Measurements from ENCODE around the gene LRCH1.

LRCH1 gene

DNA sequence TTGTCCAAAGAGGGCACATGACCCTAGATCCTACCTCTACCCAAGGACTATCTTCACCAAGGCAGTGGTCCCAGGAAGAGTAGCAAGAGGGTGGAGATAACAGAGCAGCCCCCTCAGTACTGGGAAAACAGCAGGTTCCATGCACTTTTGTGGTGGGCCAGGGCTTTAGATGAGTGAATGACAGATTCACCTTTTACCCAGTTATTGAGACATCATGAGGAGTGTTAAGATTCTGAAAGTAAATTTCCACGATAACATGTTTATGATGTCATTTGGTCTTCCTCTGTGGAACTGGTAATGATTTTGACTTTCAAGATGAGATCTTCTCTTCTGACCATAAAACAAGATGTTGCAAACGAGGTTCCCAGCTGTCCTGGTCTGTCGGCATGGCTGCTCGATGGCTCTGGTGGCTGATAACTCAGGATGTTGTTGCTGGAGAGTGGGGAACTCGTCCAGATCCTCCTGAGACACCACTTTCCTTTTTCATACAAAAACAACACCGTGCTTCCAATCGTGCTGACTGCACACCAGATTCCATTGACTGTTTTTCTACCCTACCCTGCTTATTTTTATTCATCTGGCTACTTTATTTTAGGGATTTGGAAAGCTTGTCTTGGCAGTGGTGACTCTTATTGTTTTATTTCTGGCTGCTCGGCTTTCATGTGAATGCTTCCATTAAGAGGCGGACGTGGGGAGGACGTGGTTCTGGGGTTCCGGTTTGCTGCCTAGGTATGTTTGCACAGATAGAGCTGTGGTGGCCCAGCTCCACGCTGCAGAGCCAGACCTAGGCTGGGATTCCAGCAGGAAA lies 88.5 kb downstream of the LRCH1 start:
- no peak for DNase-seq

DNA sequence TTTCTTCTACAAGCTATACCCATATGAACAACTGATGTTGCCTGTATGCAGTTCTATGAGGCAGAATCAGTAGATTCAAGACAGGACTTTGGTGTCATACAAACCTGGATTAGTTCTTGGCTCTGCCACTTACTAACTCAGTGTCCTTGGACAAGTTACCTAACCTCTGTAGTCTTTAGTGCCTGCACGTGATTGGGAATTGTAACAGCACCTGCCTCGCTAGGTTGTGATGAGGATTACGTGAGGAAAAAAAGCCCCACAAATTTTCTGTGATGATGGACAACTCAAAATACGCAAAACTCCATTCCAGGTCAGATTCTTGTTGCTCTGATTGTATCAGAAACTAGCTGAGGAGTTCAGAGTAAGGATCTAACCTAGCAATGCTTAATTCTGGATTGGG lies 89.3 kb downstream of the LRCH1 start:
- no peak for DNase-seq

- DNase-seq: no peak
Observed at GRCh38 chr13:46643165-46643777, 90.3 kb downstream of the LRCH1 start.

GRCh38 chr13:46644816-46645215 lies 91.8 kb downstream of the LRCH1 start:
- DNase-seq: no peak

- DNase-seq: no peak
Observed at GRCh38 chr13:46647512-46648065, 94.6 kb downstream of the LRCH1 start.

DNA sequence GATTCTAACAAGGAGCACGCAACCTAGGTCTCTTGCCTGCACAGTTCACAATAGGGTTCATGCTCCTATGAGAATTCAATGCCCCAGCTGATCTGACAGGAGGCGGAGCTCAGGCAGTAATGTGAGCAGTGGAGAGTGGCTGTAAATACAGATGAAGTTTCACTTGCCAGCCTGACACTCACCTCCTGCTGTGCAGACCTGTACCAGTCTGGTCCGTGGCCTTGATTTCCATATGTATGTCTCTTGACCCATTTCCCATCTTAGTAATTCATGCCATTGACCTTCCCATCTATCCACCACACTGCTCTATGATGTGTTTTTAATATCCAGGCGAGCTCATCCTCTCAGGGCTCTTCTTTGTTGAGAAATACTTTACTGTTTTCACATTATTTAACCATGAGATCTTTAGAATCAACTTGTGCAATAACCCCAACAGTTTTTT lies 95.2 kb downstream of the LRCH1 start:
- no peak for DNase-seq

DNA sequence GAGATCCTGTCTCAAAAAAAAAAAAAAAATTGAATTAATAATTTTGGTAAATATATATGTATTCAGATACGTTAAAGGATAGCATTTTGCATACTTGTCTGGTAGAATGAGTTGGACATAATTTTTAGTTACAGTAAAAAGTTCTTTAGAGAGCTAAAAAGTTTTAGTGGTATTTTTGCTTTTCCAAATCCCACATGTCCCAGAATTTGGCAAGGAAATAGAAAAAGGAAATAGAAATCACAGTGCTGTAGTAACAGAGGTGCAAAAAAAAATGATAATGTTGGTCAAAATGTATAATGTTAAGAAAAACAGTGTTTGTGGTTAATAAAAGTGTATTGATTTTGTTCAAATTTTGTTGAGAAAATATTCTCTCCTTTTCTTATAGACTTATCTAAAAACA lies 96.8 kb downstream of the LRCH1 start:
- no peak for DNase-seq

DNA sequence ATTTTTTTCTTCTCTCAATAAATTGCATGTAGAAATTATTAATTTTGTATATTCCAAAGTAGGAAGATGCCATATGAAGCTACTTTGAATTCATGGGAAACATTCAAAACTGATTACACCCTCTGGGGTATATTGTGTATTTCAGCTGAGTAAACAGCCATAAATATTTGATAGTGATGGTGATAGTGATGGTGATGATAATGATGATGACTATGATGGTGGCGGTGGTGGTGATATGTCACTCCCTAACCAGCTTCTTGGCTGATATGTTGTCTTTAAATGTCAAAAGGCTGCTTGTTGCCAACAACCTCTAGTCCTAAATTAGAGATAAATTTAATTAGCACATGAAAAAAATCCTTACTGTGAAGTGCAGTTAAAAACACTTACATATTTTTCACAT lies 102.0 kb downstream of the LRCH1 start:
- no peak for DNase-seq

GRCh38 chr13:46655377-46656180 lies 102.6 kb downstream of the LRCH1 start:
- DNase-seq: no peak

- DNase-seq: no peak
Observed at GRCh38 chr13:46656786-46657185, 103.8 kb downstream of the LRCH1 start.

DNA sequence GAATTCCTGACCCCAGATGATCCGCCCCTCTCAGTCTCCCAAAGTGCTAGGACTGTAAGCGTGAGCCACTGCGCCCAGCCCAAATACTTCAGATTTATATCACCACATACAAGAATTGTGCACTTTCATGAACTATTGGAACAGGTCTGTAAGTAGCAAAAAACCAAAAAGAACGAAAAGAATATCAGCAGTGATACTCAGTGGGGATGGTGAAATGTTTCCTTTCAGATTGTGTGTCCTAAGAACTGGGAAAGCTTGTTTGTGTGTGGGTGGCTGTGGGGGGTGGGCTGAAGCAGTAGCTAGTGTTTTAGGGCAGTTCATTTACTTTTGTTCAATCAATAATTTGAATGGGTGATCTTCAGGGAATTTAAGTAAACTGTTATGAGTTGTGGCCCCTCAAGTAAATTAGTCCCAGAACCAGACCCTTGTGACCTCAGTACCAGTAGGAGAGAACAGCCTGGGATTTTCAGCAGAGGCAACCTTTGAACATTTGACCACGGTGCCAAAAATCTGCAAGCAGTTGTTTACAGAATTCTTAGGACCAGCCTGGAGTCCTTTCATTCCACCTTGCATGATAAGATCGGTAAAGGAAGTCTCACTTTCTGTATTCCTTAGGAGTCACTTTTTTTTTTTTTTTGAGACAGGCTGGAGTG lies 106.6 kb downstream of the LRCH1 start:
- no peak for DNase-seq

DNA sequence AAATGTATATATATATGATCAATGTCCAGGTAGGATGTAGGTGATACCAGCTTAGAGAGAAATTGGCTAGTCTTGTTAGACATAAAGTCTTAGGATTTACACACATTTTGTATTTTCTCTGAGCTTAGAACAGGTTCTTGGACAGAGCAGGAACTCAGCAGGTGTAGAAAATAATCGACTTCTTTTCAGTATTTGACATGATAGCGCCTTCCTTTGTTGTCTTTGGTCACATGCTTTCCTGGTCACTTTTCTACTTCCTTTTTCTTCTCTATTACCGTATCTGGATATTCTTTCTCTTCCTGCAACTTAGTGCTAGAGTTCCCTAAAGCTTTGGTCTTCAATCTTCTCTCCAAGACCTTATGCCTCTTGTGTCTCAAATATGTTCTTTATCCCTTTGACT lies 107.4 kb downstream of the LRCH1 start:
- DNase-seq: no peak

DNA sequence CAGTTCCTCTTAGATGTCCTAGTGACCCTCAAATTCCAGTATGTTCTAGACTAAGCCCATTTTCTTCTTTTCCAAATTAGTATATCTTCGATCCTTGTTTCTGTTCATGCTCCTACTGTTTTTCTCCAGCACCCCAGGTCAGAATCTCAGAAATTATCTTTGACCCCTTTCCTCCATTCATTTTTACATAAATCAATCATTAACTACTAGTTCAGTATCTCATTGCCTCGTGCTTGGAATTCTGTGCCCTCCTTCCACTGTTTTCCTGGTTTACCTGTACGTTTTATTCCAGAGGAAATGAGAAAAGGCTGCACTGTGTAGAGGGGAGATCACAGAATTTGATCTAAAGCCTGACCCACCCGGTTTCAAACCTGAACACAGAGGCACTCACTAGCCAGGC lies 107.9 kb downstream of the LRCH1 start:
- DNase-seq: no peak

GRCh38 chr13:46662690-46663089 lies 109.7 kb downstream of the LRCH1 start:
- no peak for DNase-seq

DNA sequence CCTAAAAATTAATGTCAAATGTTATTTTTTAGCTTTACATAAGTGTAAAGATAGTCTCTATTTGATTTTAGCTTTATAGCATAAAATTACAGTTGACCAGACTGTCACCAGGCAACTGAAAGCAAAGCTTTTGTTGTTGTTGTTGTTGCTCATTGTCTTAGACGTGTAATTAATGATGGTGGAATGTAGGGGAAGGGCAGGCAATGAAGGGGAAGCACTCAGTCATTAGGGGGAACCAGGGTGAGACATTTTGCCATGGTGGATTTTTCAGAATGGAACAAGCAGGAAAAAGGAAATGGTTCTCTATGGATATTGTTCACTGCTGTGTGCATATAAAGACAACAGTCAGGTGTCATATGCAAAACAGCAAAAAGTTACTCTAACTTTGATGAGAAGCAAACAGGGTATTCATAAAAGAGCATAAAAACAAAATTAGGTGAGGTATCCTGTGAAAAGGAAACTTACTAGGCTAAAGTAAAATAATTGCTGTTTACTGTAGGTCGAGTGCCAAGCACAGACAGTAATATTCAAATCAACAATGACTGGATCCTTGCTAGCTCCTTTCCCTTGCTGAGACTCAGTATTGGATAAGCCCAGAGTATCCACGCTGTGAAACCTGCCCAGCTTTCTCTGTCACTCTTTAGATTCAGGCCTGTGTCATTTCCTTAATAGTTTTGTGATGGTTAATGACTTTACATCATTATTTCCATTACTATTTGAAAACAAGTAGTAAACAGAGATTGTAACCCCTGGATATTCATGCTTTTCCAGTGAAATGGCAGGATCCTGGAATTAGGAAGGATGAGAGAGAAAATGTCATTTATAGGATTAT lies 110.5 kb downstream of the LRCH1 start:
- DNase-seq: no peak

- DNase-seq: no peak
Observed at GRCh38 chr13:46664195-46664594, 111.2 kb downstream of the LRCH1 start.

GRCh38 chr13:46665248-46665632 lies 112.3 kb downstream of the LRCH1 start:
- DNase-seq: no peak

GRCh38 chr13:46665633-46666482 lies 112.9 kb downstream of the LRCH1 start:
- DNase-seq: no peak

DNA sequence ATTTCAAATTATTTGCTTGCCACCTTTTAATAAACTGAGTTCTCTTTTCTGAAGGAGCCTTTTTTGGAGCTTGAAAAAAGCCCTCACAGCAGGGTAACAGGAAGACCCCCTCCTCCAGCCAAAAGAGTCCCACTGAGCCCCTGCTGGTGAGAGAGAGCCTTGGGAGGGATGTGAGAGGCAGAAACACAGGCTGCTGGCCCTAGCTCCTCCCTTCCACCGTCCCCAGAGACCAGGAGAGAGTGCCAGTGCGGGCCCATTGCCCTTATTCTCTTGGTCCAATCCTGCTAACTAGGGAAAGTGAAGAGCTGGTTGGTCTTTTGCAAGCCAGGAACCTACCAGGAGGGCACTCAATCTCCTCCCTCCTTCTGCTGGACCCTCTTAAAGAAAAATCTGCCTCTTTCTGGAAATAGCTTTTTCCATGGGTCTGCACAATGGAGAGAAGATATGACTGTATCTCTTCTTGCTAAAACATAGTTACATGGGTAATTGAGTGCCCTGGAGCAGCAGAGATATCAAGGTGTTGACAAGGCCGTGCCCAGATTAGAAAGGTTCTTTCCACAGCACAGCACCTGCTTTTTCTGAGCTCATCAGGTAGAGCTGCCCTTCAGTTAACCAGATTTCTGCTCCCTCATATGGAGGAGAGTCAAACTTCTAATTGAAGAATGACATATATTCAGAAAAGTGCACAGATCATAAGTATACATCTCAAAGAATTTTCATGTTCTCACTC lies 113.9 kb downstream of the LRCH1 start:
- no peak for DNase-seq

DNA sequence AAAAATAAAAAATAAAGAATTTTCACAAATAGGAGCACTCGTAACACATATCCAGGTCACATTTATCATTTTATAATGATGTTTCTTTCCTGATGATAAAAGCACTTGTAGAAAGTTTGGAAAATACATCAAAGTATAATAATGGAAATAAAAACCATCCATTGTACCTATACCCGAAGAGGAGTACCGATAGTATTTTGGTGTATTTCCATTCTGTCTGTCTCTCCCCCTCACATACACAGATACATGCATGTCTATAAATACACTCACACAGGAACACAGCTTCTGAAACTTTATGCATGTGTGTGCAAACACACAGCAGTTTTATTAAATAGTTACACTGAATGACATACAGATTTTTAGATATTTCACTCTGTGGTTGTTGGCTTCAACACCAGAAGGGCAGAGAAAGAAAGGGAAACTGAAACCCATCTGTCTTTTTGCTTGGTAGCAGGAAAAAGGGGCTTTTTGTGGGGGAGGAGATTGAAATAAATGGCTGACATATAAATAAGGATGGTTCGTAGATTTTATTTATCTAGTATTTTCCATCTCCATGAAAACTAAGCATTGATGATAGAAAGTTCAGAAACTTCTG lies 114.8 kb downstream of the LRCH1 start:
- no peak for DNase-seq

All from NK-92 treated with Interleukin-12 subunit alpha and Interleukin-12 subunit beta, amount 100 ng/mL, for 24 hours (cell line).